Testis (tissue), 2 donors: ENCODE measurements around the gene COL4A1.

Experiments
- POLR2A ChIP-seq: fragments of 450-650 bp; IDR thresholded peaks from one replicate; pipeline ENCODE4 v1.6.1; 2017; ENCODE audit warnings: antibody characterized with exemption, mild to moderate bottlenecking, moderate library complexity
- TF ChIP-seq, protein P1 (sequence below), 3 experiments: fragments of 450-650 bp in 2 of 3; fragments of 200-600 bp in 1 of 3; sonication (generic) in 1 of 3; IDR thresholded peaks; one replicate each; pipeline ENCODE4 v1.5.1; 2016 to 2019; ENCODE audit warnings: antibody characterized with exemption in 3 of 3, mild to moderate bottlenecking in 2 of 3, moderate library complexity in 1 of 3

DNA sequence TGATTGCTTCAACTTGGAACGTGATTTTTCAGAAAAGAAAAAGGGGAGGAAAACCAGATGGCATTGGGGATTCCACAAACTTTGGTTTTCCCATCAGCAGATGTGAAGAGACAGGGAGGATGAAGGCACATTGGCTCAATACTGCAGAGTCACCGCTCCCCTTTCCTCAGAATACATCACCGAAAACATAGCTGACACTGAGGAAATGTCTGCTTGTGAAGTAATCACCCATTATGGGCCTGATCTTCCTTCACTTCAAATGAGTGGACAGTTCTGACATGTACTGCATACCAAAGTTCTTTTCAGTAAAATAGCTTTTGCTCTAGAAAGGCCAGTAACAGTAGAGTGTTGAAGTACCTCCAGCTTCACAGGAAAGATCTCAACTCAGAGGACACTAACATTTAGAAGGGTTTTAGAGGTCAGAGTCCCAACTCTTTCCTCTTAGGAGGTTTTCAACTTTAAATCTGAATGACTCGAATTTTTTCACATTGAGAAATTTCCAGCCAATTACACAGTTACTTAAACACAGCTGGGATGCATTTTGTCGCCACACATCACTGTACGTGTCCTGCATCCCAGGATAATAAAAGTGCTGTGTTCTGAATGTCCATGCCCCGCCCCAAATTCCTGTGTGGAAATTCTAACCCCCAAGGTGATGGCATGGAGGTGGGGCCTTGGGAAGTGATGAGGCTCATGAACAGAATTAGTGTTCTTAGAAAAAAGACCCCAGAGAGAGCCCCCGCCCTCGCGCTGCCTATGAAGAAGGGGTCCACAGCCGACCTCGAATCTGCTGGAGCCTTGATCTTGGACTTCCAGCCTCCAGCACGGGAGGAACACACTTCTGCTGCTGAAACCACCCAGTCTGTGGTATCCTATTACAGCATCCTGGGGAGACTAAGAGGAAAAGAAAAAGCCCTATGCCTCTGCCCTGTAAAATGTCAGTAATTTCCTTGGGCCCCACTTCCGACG is 77.7 kb downstream of the COL4A1 start:
- TF ChIP-seq, protein P1, sequence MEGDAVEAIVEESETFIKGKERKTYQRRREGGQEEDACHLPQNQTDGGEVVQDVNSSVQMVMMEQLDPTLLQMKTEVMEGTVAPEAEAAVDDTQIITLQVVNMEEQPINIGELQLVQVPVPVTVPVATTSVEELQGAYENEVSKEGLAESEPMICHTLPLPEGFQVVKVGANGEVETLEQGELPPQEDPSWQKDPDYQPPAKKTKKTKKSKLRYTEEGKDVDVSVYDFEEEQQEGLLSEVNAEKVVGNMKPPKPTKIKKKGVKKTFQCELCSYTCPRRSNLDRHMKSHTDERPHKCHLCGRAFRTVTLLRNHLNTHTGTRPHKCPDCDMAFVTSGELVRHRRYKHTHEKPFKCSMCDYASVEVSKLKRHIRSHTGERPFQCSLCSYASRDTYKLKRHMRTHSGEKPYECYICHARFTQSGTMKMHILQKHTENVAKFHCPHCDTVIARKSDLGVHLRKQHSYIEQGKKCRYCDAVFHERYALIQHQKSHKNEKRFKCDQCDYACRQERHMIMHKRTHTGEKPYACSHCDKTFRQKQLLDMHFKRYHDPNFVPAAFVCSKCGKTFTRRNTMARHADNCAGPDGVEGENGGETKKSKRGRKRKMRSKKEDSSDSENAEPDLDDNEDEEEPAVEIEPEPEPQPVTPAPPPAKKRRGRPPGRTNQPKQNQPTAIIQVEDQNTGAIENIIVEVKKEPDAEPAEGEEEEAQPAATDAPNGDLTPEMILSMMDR (IDR thresholded peaks at IDR 0.05) = no peak
- TF ChIP-seq POLR2A = no peak
